ENCODE data around the gene MYL11.

MYL11 gene

DNA sequence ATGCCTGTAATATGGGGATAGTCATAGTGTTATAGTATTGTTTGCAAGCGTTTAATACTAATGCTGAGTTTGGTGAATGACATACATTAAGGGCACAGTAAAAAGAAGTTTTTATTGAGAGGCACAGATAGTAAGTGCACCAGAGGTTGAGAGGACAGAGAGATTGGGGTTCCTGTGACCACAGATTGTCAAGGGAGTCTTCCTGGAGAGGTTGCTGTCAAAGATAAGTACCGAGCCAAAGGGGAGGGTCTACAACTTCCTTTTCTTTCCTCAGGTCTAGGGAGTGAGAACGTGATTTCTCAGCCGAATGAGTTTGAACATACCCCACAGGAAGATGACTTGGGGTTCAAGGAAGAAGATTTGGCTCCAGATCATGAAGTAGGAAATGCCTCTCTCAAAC lies 22.5 kb downstream of the MYL11 start:
- no peak for DNase-seq

- no peak for DNase-seq
These were observed 23.4 kb downstream of the MYL11 start for GRCh38 chr16:30397776-30398660.

GRCh38 chr16:30398661-30399434 lies 24.2 kb downstream of the MYL11 start:
- DNase-seq = no peak

- DNase-seq = no peak
These were observed 25.0 kb downstream of the MYL11 start for GRCh38 chr16:30399435-30400186.

DNA sequence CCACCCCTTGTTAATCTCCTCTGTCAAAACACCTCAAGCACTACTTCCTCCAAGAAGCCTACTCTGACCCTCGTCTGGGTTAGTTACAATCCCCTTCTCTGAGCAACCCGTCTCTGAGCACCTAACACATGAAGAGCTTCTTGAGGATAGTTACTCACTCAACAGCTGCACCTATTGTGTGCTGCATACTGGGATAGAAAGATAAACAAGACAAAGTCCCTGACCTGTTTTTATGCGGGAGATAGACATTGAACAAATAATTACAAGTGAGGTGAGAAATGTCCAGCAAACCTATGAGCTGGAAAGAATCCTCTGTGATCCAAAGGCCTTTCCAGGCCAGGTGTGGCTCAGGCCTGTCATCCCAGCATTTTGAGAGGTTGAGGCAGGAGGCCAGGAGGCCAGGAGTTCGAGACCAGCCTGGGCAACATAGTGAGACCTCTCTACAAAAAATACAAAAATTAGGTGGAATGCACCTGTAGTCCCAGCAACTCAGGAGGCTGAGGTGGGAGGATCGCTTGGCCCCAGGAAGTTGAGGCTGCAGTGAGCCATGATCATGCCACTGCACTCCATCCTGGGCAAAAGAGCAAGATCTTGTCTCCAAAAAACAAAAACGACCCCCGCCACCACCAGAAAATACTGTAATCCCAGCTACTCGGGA lies 27.3 kb downstream of the MYL11 start:
- DNase-seq = no peak

DNA sequence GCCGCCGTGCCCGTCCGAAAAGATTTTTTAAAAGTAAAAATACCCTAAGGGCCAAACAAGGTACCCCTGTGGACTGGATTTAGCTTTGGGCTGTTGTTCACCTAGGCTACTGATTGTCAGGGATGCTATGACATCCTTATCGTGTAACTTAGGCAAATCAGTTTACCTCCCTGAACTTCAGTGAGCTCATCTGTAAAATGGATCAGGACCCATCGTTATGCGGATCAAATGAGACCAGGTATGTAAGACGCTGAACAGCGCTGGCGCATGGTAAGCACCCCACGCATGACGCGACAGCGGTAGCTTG lies 32.1 kb downstream of the MYL11 start:
- DNase-seq = no peak

DNA sequence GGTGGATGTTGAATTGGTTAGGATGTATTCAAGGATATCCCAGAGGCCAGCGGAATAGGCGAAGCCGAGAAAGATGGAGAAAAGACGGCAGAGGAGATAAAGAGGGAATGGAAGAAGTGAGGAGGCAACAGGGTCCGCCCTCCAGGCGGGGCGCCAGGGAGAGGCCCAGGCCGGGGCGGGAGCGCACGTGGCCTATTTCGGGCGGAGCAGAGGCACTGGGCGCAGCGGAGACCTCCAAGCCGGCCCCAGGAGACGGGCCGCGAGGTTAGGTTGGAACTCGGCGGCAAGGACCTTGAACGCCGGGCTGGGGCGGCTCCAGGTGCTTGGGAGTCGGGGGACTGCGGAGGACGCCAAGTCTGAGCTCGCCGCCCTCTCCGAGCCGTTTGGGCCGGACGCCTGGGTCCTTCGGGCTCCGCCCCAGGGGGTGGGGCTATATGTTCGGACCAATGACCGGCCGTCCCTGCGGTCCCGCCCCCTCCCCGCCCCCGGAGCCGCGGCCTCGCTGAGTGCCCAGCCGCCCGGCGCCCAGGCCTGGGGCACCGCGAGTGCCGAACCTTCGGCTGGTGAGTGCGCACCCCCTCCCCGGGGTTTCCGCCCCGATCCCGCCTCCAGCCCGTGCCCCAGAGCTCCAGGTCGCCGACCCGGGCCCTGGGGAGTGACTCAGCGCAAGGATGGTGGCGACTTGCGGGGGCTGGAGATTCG lies 32.7 kb downstream of the MYL11 start, which contains the start of gene ZNF771:
TSS of gene ZNF771 (plus strand) at position 505 of the 702 bp plus-strand sequence. CDS start 448 bp downstream, outside the sequence.
- DNase-seq = peak; percentile 52 to 83

DNA sequence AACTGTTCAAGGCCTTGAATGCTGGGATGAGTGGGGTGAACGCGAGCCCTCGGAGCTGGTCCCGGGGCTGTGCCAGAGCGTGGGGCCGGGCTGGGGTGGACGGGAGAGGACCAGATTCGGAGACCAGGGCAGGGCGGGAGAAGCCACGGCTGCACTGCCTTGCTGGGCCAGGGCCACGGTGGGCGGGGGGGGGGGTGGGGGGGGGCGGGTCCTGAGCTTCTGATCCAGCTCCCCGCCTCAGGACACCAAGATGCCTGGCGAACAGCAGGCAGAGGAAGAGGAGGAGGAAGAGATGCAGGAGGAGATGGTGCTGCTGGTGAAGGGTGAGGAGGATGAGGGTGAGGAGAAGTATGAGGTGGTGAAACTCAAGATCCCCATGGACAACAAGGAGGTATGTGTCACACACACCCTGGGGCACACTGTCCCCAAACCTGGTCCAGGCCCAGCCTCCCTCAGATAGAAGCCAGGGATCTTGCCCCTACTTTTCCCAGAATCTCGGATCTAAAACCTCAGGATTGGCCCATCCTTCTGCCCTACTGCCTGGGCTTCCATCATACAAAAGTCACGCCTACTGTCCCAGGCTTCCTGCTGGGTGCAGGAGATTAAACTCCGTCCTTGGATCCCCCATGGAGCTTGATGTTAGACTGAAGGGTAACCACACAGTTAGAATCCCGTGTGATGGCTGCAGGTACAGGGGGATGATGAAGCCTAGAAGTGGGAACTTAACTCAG lies 33.4 kb downstream of the MYL11 start:
- DNase-seq = no peak

DNA sequence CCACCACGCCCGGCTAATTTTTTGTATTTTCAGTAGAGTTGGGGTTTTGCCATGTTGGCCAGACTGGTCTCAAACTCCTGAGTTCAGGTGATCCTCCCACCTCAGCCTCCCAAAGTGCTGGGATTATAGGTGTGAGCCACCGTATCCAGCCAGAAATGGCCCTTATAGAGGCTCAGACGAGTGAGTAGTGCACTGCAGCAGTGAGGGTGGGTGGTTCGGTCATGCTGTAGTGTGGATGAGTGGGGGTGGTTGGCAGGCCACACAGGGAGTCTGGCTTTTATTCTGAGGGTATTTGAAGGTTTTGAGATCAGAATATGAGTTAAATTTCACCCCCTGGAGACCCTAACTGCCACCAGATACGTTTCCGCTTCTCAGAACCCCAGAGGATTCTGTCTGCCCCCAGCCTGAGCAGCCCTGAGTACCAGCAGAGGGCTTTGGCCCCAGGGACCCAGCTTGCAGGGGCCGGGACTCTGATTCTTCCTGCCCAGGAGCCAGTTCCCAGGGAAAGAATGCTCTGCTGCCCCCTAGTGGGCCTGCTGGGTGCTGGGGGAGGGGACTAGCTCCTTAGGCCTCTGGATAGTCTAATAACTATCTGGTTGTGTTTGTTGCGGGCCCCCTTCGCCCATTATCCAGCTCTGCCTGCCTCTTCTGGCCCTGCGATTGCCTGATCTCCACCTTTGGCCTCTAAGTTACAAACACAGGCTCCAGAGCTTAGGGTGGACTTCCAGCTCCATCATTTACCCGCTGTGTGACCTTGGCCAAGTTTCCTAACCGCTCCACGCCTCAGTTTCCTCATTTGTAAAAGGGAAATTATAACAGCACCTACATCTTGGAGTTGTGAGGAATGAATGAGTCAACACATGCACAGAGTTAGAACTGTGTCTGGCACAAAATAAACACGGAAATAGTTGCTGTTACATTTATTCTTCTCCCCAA lies 34.8 kb downstream of the MYL11 start:
- peak; percentile 74 to 91 for DNase-seq

- no peak for DNase-seq
These were observed 38.7 kb downstream of the MYL11 start for GRCh38 chr16:30413112-30413806.

GRCh38 chr16:30414159-30414558 lies 39.6 kb downstream of the MYL11 start:
- DNase-seq = no peak

DNA sequence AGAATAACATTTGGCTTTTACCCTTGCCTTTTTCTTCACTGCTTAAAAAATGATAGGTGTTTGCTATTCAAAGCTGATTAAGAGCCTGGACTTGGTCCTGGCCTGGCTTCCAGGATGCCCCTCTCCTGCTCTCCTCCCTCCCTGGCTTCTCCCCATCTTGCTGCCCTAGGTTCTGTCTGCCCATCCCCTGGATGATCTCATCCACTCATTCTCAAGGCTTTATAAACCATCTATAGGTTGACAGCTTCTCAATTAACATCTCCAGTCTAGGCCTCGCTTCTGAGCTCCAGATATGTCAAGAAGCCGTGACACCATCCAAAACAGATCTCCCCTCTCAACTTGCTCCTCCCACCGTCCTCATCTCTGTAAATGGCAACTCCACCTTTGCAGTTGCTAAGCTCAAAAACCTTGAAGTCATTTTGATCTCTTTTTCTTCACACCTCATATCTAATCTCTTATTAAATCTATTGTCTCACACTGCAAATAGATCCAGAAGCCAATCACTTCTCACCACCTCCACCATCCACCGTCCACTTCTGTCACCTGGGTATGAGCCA lies 41.5 kb downstream of the MYL11 start:
- no peak for DNase-seq

DNA sequence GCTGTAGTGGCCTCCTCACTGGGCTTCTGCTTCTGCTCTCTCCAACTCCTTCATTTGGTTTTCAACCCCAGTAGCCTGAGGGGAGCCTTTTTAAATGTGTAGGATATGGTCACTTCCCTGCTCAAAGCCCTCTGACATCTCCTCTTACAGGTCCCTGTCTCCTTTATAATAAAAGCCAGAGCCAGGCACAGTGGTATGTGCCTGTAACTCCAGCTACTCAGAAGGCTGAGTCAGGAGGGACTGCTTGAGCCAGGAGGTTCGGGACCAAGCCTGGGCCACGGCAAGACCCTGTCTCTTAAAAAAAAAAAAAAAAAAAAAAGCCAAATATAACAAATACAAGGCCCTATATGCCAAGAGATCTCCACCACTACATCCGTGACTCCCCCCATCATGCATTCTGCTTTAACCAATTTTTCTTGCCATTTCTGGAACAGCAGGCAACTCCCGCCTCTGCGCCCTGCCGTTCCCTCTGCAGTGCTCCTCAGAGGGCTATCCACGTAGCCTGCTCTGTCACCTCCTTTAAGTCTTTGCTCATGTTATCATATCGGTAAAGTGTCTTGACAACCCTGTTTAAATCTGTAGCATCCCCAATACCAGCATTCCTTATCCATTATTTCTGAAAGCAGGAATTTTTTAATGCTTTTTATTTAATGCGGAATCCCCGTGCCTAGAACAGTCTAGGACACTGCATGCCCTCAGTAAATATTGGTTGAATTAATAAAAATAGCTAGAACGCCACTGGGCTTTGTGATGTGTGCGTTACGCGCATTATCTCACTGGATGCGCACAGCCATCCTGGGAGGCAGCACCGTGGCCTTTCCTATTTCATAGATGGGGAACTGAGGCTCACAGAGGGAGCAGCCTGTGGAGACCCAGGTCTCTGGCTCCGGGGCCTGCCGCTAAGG lies 42.3 kb downstream of the MYL11 start:
- DNase-seq = no peak

- peak; percentile 49 to 75 for DNase-seq
These were observed 43.1 kb downstream of the MYL11 start for GRCh38 chr16:30417529-30418349.

- DNase-seq = no peak
These were observed 44.0 kb downstream of the MYL11 start for GRCh38 chr16:30418350-30419181.

DNA sequence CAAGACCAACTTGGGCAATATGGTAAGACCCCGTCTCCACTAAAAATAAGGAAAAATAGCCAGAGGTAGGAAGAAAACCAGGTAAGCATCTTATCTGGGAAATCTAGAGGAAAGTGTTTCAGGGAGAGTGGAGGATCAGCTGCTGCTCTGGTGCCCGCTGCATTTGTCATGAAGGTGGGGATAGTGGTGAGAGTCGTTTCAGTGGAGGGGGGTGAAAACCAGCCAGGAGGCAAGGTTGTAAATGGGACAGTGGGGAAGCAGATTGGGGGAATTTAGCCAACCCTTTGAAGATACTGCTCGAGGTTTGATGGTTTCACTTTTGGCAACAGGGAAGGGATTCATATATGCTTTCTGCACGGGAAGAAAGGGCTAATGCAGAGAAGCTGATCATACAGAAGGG lies 46.4 kb downstream of the MYL11 start:
- no peak for DNase-seq
